ENCODE measurements around the gene IGIP.
"Not testable (repeated sequence)": the region's sequence is repeated elsewhere in the genome, so short reads cannot be mapped to it uniquely, and the experiment has no call there.

IGIP gene

GRCh38 chr5:140143521-140144258, 18.0 kb downstream of the IGIP start:
- no peak for DNase-seq

GRCh38 chr5:140145256-140145655, 19.5 kb downstream of the IGIP start:
- no peak for DNase-seq

DNA sequence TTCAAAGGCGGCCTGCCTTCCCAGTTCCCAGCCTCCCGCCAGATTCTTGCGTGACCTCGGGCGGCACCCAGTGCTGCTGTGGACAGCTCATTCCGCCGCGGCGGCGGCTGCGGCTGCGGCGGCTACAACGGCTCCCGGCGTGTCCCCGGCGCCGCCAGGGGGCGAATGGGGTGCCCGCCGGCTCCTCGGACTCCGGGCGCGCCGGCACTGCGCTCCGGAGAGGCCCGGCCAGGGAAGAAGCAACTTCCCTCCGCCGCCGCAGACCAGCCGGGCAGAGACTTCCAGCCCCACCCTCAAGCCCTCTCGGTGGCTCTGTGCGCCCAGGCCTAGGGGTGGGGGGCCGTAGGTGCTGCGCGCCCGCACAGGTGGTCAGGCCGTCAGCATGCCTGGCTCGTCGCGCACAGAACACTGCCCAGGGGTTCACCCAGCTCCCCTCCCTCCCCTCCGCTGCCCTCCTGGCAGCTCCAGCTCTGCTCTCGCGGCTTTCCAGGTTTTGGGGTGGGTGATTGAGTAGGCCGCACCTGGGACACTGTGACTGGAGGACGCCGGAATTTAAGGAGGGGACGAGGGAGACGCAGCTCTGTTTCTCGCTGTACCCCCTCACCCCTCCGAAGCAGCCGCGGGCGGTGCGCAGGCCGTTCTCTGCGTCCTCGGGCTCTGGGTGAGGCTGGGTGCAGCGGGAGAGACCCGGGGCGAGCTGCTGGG, 20.2 kb downstream of the IGIP start:
- DNase-seq, result no peak

DNA sequence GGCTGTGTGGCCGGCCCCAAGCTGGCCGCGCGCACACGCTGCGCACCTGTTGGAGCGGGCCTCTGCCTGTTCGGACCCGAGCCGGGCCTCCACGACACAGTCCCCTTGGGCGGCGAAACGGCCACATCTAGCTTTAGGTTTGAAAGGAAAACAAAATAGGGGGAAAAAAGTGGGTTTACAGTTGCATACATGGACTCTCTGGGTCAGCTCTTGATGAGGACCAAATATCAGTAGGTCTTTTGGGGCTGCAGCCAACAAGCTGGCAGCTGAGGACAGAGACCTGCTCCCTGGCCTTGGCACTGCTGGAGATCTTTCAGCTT, 20.7 kb downstream of the IGIP start:
- DNase-seq, result no peak

DNA sequence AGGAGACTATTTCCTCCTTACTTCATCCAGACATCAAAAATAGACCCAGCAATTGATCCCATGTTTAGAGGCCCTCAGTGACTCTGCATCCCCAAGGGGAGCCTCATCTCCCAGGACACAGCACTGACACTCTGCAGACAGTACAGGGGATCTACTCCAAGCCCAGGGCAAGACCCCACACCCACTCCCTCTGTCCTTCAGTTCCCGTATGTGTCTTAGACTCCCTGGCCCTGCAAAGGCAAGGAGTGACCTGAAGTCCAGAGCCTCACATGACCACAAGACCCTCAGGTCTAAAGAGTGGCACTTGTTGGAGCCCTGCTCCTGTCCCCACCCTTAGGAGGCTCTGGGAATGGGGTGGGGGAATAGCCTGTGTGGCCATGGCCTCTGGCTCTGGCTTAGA, 21.7 kb downstream of the IGIP start:
- DNase-seq, result no peak

- no peak for DNase-seq
These were observed 22.8 kb downstream of the IGIP start for GRCh38 chr5:140148508-140148907.

- no peak for DNase-seq
These were observed 24.5 kb downstream of the IGIP start for GRCh38 chr5:140150201-140150600.

- DNase-seq, result peak; percentile 85
These were observed 25.6 kb downstream of the IGIP start for GRCh38 chr5:140151144-140152021.

DNA sequence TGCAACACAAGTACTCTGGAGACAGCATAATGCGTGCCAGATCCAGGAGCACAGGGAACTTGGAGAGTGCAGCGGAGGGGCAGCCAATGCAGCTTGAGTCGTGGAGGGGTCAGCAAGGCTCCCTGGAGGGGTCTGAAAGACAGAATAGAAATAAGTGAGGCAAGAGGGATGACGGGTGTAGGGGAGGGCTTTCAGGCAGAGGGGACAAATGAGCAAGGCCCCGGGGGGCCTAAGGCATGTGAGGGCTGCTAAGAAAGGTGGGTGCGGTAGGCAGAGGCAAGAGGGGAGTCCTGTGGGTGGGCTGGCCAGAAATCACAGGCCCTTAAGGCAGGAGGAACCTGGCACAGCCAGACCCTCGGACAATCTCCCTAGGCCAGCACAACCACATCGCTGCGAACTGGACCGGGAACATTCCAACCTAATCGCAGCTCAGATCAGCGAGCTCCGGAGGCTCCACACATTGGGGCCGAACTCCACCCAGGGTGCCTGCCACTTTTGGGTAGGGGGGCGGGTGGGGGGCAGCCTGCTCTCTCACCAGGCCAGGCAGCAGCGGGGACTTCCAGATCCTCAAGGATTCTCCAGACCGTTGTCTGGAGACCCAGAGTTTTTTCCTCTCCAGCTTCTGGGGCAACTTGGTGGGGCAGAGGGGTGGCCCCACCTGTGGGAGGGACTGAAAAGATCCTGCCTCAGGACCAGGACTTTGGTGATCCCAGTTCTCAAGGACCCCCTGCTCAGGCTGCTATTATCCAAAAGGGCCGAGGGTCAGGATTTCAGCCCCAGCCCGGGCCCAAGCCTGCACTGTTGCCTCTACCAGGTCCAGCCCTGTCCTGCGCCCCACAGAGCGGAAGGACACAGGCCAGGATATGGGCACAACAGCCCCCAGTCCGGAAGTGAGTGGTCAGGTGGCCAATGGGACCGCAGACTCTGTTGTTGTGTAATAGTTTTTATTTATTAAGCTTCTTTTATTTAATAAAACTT, 26.6 kb downstream of the IGIP start:
- no peak for DNase-seq

DNA sequence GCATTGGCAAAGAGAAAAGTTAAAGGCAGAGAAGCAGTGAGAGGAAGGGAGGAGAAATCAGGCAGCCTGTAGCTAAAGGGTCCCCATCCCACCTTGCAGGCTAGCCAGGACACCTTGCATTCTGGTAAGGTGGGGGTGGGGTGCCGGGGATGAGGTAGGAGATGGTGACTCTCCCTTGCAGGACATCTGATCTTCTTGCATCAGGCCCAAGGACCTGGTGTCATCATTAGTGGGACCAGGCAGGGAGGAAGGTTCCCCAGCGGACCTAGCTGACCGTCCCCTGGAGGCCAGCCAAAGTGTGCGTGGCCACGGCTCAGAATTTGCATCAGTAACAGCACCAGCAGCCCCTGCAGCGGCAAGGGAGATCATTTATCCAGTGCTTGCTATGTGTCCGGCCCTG, 27.5 kb downstream of the IGIP start:
- no peak for DNase-seq

- DNase-seq, result no peak
These were observed 28.2 kb downstream of the IGIP start for GRCh38 chr5:140153905-140154304.

DNA sequence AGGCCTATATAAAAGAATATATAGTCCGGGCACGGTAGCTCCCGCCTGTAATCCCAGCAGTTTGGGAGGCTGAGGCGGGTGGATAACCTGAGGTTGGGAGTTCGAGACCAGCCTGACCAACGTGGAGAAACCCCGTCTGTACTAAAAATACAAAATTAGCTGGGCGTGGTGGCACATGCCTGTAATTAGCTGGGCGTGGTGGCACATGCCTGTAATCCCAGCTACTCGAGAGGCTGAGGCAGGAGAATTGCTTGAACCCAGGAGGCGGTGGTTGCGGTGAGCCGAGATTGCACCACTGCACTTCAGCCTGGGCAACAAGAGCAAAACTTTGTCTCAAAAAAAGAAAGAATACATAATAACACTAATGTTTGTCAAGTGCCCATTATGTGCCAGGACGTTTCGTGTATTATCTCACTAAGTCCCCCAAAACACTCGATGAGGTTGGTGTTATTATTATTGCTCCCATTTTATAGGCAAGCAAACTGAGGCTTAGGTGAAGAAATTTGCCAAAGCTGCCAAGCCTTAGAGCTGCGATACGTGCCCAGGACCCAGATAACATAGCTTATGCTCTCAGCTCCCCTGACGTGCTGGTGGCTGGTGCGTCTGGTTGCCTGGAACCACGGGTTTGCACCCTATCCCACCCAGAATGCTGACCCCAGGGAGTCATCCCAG, 29.1 kb downstream of the IGIP start:
- not testable (repeated sequence) for DNase-seq

DNA sequence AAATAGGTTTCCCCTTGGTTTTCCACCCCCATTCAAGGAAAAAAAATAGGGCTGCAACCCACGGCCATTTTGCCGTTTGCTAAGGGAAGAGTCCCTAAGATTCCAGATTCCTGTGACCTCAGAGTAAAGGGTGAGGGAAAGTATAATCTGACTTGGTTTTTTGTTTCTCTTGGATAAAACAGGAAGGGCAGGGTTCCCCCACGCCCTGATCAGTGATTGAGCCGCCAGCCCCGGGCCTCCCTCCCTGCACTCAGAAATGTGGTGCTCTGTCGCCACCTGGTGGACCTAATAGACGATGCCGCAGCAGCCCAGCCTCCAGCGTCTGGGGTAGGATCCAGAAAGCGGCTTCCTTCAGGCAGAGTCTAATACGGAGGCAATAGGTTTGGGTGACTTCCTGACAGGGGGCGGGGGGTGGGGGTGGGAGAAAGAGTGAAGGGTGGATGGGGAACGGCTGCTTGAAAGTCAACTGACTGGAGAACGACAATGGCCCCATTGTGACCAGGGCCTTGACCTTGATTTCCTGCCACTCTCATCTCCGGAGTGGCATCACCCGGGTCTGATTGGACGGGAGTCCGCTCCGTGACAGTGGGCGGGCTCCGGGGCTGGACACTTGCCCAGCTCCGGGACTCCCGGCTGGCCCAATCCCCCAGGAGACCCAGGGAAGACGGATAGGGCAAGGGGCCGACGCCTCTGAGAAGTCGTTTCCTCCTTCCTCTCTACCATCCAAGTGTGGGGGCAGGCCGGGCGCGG, 31.5 kb downstream of the IGIP start:
- DNase-seq, result peak; percentile 61

- no peak for DNase-seq
These were observed 33.5 kb downstream of the IGIP start for GRCh38 chr5:140159014-140159927.

- no peak for DNase-seq
These were observed 36.5 kb downstream of the IGIP start for GRCh38 chr5:140162275-140162674.

GRCh38 chr5:140162781-140163180, 37.0 kb downstream of the IGIP start:
- no peak for DNase-seq

DNA sequence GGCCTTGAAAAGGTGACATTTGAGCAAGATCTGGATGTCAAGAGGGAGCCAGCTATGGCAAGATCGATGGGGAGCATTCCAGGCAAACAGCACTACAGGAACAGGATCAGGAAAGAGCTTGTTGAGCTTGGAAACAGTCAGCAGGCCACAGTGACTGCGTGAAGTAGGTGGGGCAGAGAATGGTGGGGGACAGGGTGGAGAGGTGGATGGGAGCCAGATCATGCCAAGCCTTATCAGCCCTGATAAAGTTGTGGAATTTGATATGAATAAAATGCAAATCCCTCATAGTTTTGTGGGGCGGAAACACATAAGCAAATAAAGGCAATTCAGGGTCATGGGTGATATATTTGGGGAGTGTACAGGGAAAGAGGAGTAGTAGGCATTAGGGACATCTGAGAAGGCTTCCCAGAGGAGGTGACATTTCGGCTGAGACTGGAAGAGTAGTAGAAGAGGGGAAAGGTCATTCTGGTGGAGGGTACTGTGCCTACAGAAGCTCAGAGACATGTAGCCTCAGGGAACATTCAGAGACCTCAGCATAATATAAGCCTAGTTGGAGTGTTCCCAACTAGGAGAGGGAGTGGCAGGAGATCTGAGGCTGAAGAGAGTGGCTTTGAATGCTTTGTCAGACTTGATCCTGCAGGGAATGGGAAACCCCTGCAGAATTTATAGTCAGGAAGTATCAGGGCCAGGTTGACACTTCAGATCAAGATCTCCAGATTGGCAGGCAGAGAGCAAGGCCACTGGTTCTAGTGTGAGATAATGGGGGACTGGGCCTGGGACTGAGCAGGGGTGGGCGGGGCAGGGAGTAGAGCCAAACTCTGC, 39.6 kb downstream of the IGIP start:
- no peak for DNase-seq

DNA sequence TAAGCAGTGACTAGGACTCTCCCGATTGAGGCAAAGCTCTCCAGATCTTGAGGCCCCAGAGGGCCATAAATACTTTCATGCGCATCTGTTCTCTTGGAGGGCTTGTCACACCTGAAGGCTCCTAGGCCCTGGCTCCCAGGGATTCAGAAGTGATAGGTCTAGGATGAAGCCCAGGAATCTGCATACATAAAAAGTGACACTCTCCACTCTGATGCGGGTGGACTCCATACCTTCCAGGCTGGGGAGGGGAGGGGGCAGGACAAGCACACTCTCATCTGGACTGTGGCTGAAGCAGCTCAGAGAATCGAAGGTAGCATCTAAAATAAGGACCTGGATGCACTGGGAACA, 40.2 kb downstream of the IGIP start:
- no peak for DNase-seq

- no peak for DNase-seq
These were observed 41.2 kb downstream of the IGIP start for GRCh38 chr5:140166911-140167310.
